GM12801 (cell line): Measurements from ENCODE around the gene NPC1.

ENCODE experiments used
- TF ChIP-seq, protein P1 (sequence below): IDR thresholded peaks from one replicate; pipeline ENCODE4 v1.5.1; 2011; ENCODE audit warnings: control low read depth; ENCODE audit not compliant: insufficient read length; ENCODE audit errors: extremely low read depth

The NPC1 gene

DNA sequence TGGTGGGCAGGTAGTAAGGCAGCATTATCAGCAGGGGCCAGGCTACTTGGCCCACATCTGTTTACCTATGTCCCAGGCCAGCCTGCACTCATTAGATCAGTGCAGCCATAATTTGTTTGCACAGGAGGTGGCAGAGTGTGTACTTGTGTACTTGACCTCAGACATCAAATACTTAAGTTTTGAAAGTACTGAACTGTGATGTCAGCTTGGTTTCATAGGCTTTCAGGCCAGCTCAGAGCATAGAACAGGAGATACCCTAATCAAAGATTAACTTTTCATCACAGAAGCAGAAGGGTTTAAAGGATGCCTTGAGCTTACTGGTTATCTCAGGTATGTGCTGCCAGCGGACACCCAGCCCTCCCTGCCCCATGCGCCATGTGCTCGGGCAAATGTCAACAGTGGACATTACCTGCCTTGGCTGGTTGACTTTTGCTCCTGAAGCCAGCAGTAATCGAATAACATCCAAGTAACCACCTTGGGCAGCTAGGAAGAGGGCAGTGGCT lies 43.2 kb upstream of the NPC1 start:
- TF ChIP-seq, protein P1, sequence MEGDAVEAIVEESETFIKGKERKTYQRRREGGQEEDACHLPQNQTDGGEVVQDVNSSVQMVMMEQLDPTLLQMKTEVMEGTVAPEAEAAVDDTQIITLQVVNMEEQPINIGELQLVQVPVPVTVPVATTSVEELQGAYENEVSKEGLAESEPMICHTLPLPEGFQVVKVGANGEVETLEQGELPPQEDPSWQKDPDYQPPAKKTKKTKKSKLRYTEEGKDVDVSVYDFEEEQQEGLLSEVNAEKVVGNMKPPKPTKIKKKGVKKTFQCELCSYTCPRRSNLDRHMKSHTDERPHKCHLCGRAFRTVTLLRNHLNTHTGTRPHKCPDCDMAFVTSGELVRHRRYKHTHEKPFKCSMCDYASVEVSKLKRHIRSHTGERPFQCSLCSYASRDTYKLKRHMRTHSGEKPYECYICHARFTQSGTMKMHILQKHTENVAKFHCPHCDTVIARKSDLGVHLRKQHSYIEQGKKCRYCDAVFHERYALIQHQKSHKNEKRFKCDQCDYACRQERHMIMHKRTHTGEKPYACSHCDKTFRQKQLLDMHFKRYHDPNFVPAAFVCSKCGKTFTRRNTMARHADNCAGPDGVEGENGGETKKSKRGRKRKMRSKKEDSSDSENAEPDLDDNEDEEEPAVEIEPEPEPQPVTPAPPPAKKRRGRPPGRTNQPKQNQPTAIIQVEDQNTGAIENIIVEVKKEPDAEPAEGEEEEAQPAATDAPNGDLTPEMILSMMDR = no peak

DNA sequence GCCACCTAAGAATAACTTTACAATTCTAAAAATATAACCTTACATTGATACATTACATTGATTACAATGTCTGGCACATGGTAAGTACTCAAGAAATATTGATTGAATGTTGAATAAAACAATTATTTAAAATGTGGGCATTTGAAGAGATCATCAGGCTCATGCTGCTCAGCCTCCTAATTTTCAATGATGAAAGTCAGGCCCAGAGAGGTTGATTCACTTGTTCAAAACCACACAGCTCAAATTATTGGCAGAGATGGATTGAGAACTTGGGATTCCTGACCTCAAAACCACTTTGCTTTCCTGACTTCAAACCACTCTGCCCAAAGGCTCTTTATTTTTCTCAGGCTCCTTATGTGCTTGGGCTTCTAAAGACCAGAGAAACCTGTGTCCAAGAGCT lies 41.7 kb upstream of the NPC1 start:
- TF ChIP-seq, protein P1 = no peak

DNA sequence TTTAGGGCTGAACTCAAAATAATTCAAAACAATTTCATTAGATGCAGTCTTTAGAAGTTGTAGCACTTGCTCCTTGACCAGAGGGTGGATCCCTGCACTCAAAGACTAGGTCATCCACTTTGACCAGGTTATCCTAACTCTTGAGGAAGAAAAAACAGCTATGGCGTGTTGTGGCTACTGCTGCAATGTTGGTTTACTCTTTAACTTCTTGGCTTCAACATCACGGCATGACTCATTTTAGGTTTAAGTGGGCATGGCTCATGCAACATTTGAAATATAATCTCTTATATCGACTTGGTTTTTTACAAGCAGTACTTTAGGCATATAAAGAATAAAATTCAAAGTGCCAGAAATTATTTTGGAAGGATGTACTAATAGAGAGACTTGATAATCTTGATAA lies 41.0 kb upstream of the NPC1 start:
- TF ChIP-seq, protein P1 = no peak

DNA sequence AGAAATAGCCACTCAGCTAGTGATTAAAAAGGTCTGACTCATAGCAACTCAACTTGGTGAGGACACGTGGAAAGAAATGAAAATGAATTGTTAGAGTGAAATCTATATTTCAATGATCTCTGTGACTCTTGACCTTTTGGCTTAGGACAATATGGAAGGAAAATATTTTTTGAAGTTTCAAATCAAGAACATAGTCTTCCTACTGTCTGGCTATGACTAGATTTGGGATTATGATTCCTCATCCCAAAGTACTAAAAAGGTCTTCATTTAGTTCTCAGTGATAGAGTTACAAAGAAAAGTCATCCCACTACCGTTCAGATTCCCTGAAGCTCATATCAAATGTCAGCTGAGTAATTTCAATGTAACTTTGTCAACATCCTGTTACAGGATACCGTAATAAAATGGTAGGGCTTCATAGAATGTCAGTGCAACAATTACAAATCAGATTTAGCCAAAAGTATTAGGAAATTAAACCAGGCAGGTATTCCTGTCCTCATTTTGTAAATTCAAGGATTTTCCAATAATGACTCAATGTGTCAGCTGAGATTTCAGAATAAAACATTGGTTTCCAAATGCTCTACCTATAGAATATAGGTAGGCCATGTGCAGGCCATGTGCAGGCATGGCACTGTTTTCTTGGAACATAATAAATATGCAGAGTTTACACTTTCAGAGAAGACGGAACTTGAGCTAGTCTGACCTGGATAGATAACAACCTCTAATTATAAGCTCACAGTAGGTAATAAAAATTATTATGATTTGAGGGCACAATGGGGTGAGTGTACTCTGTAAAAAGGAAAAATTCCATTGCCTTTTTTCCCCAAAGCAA lies 40.4 kb upstream of the NPC1 start:
- TF ChIP-seq, protein P1 = no peak

DNA sequence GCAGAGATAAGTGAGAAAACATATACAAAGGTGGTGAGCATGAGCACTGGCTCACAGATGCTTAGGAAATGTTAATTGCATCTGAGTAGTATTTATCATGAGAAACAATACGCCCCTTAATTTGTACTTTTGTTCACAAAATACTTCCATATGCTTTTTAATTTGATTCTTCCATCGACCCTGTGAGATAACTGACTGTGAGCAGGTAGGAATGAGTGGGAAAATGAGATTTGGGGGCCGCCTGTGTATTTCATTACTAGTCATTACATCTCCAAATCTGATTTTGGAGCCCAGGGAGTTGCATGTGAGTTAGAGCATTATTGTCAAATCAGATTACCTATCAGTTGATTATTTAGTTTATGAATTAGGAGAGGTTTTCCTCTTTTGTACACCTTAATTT lies 36.7 kb upstream of the NPC1 start:
- TF ChIP-seq, protein P1 = no peak

DNA sequence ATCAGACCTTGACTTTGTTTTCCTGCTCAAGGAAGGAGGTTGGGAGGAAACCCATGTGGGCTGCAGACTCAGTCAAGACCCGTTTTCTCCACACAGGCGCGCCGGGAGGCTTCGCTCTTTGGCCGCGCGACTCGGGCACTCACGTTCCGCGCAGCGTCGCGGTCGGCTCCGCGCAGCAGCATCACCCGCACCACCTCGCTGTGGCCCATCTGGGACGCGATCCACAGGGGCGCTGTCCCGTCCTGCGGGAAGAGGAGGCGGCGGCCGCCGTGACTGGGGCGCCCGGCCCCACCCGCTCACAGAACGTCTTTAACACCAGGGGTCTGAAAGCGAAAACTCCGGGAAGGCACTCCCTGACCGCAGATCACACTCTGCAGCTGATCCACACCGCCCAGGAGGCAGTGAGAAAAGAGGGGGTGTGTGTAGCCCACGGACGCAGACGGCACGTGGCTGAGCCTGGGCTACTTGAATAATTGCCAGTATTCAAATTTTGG lies 33.1 kb upstream of the NPC1 start:
- TF ChIP-seq, protein P1 = no peak

DNA sequence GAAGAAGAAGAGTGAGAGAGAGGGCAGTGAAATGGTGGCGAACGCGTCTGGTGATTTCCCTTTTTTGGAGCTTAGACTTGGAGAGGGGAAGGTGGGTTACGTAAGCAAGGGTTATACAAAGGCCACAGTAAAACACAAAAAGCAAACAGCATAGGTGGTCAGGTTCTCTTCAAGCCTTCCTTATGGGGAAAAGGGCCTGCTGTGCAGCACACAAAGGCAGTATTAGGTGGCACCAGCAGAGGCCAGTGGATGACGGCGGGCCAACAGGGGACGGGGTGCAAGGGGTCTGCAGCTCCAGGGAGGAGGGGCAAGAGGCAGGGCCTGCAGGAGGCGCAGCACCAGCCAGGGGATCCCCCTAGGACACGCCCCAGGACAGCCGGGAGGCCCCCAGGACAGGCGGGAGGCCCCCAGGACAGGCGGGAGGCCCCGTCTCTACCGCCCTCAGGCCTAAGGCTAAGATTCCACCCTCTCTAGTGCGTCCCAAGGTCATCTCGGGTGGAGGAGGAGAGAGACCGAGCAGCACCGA lies 32.6 kb upstream of the NPC1 start:
- TF ChIP-seq, protein P1 = no peak
